ENCODE results near the gene IFIT2.
A peak's percentile ranks its signal among the peaks of the same experiment; 100 is the strongest.
"Not testable (repeated sequence)": the region's sequence is repeated elsewhere in the genome, so short reads cannot be mapped to it uniquely, and the experiment has no call there.

The IFIT2 gene

DNA sequence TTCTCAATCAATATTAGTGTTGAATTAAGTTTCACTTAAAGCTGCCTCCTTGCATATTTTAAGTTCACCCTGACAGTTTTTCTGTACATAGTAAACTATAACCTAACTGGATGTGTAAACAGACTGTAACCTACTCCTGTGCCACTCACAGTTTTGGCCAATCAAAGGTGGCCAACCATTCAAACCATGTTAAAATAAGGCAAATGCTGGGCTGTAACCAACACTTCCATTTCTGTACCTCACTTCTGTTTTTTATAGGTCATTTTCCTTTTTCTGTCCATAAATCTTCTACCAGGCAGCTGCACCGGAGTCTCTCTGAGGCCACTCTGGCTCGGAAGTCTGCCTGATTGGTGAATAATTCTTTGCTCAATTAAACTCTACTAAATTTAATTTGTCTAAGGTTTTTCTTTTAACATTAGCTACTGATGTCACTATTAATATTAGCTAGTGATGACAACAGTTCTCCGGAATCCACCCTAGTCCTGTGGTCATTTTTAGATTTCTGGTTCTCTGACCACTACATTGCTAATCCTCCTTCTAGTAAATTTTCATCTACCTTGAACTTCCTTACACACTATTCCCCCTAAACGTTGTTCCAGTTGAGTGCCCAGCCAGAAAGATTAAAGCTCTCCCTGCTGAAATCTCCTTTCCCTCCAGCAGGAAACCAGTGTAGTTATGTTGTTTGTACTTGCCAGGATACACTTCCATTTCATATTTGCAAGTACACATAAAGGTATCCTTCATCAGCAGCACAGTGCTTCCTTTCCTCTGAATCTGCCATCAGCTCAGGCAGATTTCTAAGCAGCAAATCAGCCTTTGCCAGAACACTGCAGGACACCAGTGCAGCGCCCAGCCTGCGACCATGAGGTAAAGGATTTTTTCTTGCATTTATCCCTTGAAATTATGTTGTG is 18.6 kb upstream of the IFIT2 start:
- CTCF ChIA-PET = interaction anchor here (0.6 to 3.2 kb wide), 4 partner anchors 8 to 103 kb away, joined by 3 to 20 read pairs (median 4); no protein-coding TSS in a partner anchor
- no peak for DNase-seq (ENCODE audit: low read depth, low spot score)
- H3K4me3 ChIP-seq (ENCODE audit: low read depth, low read length) = no peak overlapping the region
- POLR2A ChIA-PET = no interaction called here
- TF ChIP-seq, protein P1, sequence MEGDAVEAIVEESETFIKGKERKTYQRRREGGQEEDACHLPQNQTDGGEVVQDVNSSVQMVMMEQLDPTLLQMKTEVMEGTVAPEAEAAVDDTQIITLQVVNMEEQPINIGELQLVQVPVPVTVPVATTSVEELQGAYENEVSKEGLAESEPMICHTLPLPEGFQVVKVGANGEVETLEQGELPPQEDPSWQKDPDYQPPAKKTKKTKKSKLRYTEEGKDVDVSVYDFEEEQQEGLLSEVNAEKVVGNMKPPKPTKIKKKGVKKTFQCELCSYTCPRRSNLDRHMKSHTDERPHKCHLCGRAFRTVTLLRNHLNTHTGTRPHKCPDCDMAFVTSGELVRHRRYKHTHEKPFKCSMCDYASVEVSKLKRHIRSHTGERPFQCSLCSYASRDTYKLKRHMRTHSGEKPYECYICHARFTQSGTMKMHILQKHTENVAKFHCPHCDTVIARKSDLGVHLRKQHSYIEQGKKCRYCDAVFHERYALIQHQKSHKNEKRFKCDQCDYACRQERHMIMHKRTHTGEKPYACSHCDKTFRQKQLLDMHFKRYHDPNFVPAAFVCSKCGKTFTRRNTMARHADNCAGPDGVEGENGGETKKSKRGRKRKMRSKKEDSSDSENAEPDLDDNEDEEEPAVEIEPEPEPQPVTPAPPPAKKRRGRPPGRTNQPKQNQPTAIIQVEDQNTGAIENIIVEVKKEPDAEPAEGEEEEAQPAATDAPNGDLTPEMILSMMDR (IDR thresholded peaks at IDR 0.05; ENCODE audit: insufficient read depth, low read length, missing control alignments) = no peak

DNA sequence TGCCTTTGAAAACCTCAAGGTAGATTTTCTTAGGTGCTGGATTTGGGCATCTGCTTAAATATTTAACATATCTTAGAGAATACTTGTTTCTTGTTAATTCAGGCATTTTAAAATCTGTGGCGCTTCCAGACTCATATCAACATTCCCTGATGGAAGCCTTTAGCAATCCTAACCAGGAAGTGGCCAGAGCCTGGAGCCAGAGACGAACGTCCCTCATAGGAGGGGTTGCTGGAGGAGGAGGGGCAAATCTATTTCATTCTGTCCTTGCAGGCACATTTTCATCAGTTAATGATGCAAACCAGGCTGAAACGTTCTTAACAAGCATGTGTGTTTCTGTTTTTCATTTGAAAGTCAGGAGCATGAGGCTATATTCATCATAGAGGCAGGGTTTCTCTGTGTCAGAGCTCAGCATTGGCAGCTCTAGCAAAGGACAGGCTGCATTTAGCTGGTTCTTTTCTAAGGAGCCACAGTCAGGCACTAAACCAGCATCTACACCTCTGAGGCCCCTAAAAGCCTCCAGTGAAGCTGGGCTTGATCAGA is 17.8 kb upstream of the IFIT2 start:
- DNase-seq (ENCODE audit: low read depth, low spot score) = no peak
- CTCF ChIA-PET = interaction anchor here (1.3 to 3.2 kb wide), 2 partner anchors 11 to 85 kb away, joined by 4 to 20 read pairs; no protein-coding TSS in a partner anchor
- TF ChIP-seq, protein P1 (IDR thresholded peaks at IDR 0.05; ENCODE audit: insufficient read depth, low read length, missing control alignments) = no peak
- POLR2A ChIA-PET = interaction anchor here (1.4 kb wide), 1 partner anchor 22 kb away, joined by 4 read pairs; no protein-coding TSS in a partner anchor
- H3K4me3 ChIP-seq (ENCODE audit: low read depth, low read length) = no peak overlapping the region

DNA sequence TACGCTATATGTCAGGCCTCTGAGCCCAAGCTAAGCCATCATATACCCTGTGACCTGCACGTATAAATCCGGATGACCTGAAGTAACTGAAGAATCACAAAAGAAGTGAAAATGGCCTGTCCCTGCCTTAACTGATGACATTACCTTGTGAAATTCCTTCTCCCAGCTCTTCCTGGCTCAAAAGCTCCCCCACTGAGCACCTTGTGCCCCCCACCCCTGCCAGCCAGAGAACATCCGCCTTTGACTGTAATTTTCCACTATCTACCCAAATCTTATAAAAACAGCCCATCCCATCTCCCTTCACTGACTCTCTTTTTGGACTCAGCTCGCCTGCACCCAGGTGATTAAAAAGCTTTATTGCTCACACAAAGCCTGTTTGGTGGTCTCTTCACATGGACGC is 17.1 kb upstream of the IFIT2 start:
- not testable (repeated sequence) for H3K4me3 ChIP-seq (ENCODE audit: low read depth, low read length); DNase-seq (ENCODE audit: low read depth, low spot score)
- ChIA-PET POLR2A (interaction anchor here (1.4 kb wide), 1 partner anchor 23 kb away, joined by 4 read pairs; no protein-coding TSS in a partner anchor), CTCF (interaction anchor here (3.2 kb wide), 1 partner anchor 84 kb away, joined by 20 read pairs; no protein-coding TSS in a partner anchor)

DNA sequence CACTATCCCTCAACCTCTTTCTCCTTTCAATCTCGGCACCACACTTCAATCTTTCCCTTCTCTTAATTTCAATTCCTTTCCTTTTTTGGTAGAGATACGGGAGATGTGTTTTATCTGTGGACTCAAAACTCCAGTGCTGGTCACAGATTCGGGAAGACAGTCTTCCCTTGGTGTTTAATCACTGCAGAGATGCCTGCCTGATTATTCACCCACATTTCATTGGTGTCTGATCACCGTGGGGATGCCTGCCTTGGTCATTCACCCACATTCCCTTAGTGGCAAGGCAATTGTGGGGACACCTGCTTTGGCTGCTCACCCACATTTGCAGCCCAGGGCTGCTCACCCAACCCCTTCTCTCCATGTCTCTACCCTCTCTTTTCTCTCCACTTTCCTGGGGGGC is 16.5 kb upstream of the IFIT2 start:
- DNase-seq (ENCODE audit: low read depth, low spot score); H3K4me3 ChIP-seq (ENCODE audit: low read depth, low read length): not testable (repeated sequence)
- POLR2A ChIA-PET = interaction anchor here (1.4 kb wide), 1 partner anchor 23 kb away, joined by 4 read pairs; no protein-coding TSS in a partner anchor
- CTCF ChIA-PET = interaction anchor here (3.2 kb wide), 1 partner anchor 83 kb away, joined by 20 read pairs; no protein-coding TSS in a partner anchor

DNA sequence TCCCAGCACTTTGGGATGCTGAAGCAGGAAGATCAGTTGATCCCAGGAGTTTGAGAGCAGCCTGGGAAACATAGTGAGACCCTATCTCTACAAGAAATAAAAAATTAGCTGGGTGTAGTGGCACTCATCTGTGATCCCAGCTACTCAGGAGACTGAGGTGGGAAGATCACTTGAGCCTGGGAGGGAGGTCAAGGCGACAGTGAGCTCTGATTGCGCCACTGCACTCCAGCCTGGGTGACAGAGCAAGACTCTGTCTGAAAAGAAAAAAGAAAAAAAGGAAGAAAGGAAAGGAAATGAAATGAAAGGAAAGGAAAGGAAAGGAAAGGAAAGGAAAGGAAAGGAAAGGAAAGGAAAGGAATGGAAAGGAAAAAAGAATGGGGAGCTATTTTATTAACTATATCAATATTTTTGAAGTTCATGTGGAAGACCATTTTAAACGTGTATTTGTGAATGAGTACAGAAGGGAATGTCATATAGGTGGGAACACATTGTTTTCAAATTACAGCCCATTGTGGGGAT is 7.1 kb upstream of the IFIT2 start:
- CTCF ChIA-PET = interaction anchor here (0.6 to 3.4 kb wide), 6 partner anchors 11 to 267 kb away, joined by 3 to 27 read pairs (median 4); no protein-coding TSS in a partner anchor
- H3K4me3 ChIP-seq (ENCODE audit: low read depth, low read length) = no peak overlapping the region
- POLR2A ChIA-PET = no interaction called here
- TF ChIP-seq, protein P1 (IDR thresholded peaks at IDR 0.05; ENCODE audit: insufficient read depth, low read length, missing control alignments) = no peak
- no peak for DNase-seq (ENCODE audit: low read depth, low spot score)

DNA sequence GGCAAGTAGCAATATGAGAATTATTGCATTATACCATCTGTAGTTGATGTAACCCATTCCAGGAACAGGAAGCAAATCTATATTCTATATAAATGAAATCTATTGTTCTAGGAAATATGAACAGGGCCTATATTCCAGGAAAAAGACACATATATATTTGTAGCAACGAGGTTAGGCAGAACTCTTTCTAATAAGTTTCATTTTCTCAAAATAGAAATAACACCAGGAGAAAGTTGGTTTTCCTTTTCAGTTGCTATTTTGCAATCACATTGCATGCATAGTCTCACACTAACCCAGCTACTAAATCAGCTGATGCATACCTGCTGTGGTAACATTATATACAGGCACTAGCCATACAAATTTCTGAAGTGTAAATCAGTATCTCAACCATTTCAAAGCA is 6.2 kb upstream of the IFIT2 start:
- no peak overlapping the region for H3K4me3 ChIP-seq (ENCODE audit: low read depth, low read length)
- peak; percentile 74 for DNase-seq (ENCODE audit: low read depth, low spot score)
- POLR2A ChIA-PET = interaction anchor here (0.6 kb wide), 1 partner anchor 61 kb away, joined by 3 read pairs; no protein-coding TSS in a partner anchor
- CTCF ChIA-PET = no interaction called here
- TF ChIP-seq, protein P1 (IDR thresholded peaks at IDR 0.05; ENCODE audit: insufficient read depth, low read length, missing control alignments) = no peak

DNA sequence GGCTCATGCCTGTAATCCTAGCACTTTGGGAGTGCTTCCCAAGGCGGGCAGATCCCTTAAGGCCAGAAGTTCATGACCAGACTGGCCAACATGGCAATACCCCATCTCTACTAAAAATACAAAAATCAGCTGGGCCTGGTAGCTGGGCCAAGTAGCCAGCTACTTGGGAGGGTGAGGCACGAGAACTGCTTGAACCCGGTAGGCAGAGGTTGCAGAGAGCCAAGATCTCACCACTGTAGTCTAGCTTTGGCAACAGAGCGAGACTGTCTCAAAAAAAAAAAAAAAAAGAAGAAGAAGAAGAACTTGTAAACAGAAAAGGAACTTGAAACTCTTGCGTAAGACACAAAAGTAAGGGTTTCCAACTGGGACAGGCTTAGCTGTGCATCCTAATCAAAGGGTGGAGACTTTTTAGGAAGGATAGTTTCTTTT is 5.6 kb upstream of the IFIT2 start:
- ChIA-PET POLR2A (interaction anchor here (0.6 kb wide), 1 partner anchor 62 kb away, joined by 3 read pairs; no protein-coding TSS in a partner anchor), CTCF (no interaction called here)
- H3K4me3 ChIP-seq (ENCODE audit: low read depth, low read length) = no peak overlapping the region
- DNase-seq (ENCODE audit: low read depth, low spot score) = no peak
- TF ChIP-seq, protein P1 (IDR thresholded peaks at IDR 0.05; ENCODE audit: insufficient read depth, low read length, missing control alignments) = no peak
